NK-92 (cell line): Measurements from ENCODE around the gene BTBD16.

Experiments used
- DNase-seq: peaks from one replicate; lab custom pipeline; 2025; ENCODE audit not compliant: unreplicated experiment; lab: John Stamatoyannopoulos, UW

Gene BTBD16

GRCh38 chr10:122271076-122271475 lies at the start of gene BTBD16:
Gene BTBD16 (plus strand): TSS chr10:122271296. CDS start chr10:122275082, 3,786 bp downstream.
- no peak for DNase-seq

GRCh38 chr10:122221958-122222357 lies 49.1 kb upstream of the BTBD16 start:
- DNase-seq, result no peak

DNA sequence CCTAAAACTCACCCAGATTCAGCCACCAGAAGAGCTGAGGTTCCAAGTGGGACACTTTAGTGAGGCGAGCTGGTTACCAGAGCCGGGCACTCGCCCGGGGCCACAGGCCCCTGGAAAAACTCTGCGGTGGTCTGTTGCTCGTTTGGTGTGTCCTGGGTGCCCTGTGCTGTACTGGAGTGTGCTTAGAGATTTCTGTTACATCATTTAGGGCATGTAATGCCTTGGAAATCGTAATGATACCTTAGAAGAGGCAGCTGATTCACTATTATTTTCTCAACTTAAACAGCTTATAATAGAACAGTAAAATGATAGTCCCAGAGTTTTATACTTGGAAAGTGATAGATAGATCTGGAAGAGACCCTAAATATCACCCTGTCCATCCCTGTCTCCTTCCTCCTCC lies 48.5 kb upstream of the BTBD16 start:
- no peak for DNase-seq

DNA sequence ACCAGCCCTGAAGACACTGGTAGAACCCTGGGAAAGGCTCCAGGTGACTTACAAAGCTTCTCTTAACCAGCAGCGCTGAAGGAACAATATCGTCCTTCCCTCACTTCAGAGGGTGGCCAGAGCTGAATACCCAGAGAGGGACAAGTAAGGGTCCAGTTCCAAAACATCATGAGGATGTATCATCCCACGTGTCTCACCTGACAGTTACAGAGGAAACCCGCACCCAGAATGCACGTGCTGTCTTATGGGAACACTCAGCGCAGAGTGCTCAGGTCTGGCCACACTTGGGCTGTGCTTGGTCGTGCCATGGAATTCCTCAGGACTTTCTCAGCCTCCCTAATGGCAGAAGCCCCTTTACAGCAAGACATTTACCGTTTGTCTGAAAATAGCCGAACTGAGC lies 46.9 kb upstream of the BTBD16 start:
- DNase-seq, result no peak

DNA sequence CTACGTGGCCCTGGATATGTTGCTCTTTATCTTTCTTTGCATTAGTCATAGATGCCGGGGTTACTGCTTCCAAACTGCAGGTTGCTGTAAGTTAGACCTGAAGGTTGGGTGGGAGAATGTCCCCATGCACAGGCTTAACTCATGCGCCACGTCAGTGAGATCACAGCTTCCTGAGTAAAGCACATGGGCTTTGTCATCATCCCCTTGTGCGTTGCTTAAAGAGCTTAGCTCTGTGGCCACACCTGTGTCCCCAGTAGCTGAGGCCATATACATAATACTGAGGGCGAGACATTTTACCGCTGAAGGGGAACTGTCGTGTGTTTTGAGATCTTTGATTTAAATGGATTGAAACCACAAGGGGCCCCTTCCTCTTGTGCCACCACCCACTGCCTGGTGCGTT lies 45.8 kb upstream of the BTBD16 start:
- DNase-seq, result no peak

DNA sequence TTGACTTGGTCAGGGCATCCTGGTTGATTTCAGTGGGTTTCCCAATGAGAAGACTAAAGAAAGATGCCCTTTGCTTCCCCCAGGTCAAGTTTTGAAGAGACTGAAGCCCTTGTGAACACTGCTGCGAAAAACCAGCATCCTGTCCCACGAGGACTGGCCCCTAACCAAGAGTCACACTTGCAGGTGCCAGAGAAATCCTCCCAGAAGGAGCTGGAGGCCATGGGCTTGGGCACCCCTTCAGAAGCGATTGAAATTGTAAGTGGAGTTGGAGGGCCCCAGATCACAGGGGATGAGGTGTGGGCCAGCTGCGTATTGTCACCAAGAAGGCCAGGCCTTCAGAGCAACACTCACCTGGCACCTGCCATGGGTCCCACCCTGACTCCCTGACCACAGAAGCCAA lies 43.3 kb upstream of the BTBD16 start:
- no peak for DNase-seq

DNA sequence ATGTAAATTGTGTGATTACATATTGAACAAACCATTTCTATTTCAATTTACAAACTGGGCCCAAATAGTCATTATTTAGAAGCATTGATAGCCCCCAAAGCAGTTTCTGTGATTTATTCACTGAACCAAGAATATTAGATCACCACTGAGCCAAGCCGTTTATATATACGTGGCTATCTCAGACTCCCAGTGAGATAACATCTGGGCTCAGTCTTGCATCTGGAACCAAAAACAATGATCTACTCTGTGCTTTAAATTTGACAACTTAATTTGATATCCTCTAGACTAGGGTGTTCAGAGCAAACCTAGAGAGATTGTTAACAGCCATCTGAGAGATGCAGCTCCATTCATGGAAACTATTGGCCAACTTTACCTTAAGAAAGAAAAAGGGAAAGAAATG lies 41.4 kb upstream of the BTBD16 start:
- no peak for DNase-seq

GRCh38 chr10:122230222-122230621 lies 40.9 kb upstream of the BTBD16 start:
- no peak for DNase-seq

- no peak for DNase-seq
These were observed 38.3 kb upstream of the BTBD16 start for GRCh38 chr10:122232769-122233168.

DNA sequence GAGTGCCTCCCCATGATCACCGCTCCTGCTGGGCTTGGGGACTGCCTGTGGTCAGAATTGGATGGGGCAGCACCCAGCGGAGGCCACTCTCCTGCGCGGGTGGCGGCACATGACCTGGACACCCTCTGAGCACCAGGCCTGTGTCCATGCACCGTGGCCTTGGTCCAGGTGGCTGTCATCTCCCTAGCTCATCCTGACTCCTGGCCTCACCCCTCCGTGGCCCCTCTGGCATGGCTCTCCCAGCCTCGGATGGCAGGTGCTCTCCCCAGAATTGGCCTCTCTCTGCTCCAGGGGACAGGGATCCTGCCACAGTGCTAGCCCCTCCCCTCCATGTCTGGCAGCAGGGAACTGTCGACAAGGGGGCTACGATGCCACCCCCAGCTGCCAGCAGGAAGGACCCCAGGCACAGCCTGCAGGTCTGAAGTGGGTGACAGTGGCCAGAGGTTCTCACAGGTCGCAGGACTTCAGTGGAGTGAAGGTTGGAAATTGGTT lies 37.2 kb upstream of the BTBD16 start:
- no peak for DNase-seq

GRCh38 chr10:122234416-122234815 lies 36.7 kb upstream of the BTBD16 start:
- no peak for DNase-seq

DNA sequence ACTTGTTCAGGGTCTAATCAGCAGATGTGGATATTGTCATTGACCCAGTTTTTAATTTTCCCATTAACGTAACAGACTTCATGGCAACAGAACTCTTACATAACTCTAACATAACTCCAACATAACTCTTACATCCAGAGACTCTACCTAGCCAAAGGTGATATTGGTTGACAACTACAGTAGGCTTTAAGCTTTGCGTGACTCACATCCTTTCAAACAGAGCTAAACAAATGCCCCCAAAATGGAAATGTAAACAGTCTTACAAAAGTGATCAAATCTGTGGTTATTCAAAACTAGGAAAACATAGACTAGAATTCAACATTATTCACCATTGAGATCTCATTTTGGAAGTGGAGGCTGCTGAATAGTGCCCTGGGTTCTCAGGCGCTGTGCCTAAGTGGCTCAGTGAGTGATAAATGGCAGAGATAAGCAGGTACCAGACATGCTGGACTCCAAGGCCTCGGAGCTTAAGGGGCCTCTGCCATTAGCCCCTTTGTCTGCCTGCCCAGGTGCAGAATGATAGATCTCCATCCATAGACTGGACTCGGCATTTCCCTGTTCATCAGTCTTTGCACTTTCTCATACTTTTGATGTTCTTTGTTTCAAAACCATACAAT lies 34.3 kb upstream of the BTBD16 start:
- DNase-seq, result no peak

DNA sequence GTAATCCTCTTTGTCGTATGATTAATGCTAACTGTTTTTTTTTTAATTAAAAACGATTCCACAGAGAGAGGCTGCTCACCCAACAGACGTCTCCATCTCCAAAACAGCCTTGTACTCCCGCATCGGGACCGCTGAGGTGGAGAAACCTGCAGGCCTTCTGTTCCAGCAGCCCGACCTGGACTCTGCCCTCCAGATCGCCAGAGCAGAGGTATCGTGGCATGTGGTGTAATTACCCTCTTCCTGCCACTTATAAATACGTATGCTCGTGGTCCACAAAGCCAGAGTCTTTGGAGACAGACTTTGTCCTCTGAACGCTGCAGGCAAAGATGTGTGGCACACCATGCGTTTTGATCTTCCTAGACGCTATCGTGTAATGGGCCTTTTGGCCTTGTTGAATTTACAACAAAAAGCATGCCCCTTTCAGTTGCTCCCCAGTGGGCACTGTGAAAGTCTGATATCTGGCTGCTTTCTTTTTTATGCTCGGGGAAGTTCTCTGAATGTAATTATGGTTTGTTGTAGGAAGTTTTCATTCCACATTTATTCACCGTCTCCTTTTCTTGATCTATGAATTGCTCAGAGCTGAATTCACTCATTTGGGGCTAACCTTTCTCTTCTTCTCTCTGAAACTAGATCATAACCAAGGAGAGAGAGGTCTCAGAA lies 33.6 kb upstream of the BTBD16 start:
- DNase-seq, result no peak

DNA sequence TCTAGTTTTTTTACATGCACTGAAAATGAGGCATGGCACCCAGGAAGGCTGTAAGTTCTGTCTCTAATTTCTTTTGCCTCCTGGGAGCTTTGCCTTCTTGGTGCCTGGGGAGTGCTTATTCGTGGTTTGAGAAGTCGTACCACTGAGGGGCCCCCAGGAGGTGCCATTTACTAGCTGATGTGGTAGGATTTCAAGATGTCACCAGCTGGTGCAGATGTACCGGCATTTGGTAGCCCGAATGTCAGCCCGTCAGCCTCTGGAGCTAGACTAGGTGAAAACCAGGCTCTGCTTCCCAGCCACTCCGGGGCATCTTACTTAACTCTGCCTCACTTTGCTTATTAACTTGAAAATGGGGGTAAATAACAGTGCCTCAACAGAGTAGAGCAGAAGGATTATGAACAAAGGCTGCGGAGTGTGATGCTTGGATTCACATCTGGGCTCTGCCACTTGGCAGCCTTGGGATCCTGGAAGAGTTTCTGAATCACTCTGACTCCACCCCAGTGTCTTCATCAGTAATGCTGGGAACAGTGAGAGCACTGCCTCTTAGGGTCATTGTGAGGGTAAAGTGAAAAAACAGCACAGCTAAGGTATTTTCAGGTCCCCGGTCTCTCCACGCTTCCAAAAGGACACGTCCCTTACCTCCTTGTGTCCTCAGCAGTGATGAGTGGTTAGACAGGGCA lies 31.4 kb upstream of the BTBD16 start:
- DNase-seq, result no peak

GRCh38 chr10:122240401-122240800 lies 30.7 kb upstream of the BTBD16 start:
- DNase-seq, result no peak

- DNase-seq, result no peak
These were observed 29.3 kb upstream of the BTBD16 start for GRCh38 chr10:122241836-122242235.

GRCh38 chr10:122243550-122243949 lies 27.5 kb upstream of the BTBD16 start:
- DNase-seq, result no peak

GRCh38 chr10:122244001-122244975 lies 26.8 kb upstream of the BTBD16 start:
- no peak for DNase-seq

- no peak for DNase-seq
These were observed 26.0 kb upstream of the BTBD16 start for GRCh38 chr10:122245136-122245535.

DNA sequence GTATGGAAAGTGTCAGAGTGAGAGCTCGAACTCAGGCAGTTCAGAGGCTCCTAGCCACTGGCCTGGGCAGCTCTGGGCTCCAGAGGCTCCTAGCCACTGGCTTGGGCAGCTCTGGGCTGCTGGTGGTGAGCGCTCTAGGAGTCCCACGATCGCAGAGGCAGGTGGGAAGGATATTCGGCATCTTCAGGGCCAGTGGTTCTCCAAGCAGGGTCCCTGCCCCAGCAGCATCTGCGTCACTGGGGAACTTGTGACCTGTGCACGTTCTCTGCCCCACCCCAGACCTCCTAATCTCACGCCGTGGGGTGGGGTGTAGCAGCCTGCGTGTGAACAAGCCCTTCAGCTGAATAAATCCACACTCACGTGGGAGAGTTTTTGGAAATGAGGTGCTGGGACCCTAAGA lies 25.2 kb upstream of the BTBD16 start:
- no peak for DNase-seq
